A673 (cell line): ENCODE data around the gene AICDA. TPM values are rescaled to one million over a fixed set of nuclear protein-coding genes. Genes with fewer than 3 reads are reported as not detected.
A peak's percentile ranks its signal among the peaks of the same experiment; 100 is the strongest.

Source experiments
- BruUV-seq: library from RNA; stranded (reverse); fragments of 400-500 nt; replicated peaks from 2 replicates; lab custom pipeline; 2021; lab: Mats Ljungman, UMichigan
- CTCF ChIA-PET: fragments of 300-600 bp; sonication (Branson Sonifier 250); formaldehyde crosslinking; loops from one replicate; lab custom pipeline; 2022; ENCODE audit warnings: antibody characterized with exemption; lab: Charles Lee
- POLR2A ChIA-PET: fragments of 300-600 bp; sonication (Branson Sonifier 250); formaldehyde crosslinking; loops from one replicate; lab custom pipeline; 2022; ENCODE audit warnings: antibody characterized with exemption; ENCODE audit not compliant: low non-redundant PET; lab: Charles Lee
- DNase-seq: peaks from one replicate; pipeline ENCODE4 v3.0.0-alpha.2; 2015; ENCODE audit warnings: low spot score
- H3K27ac ChIP-seq: fragments of 200-600 bp; sonication (generic); 2 replicates; pipeline ENCODE4 v1.5.1; 2016; ENCODE audit warnings: mixed run types, low read depth, mild to moderate bottlenecking, mixed read lengths, antibody characterized with exemption, low read length; ENCODE audit not compliant: poor library complexity, severe bottlenecking
- H3K27me3 ChIP-seq: fragments of 200-600 bp; sonication (generic); replicated peaks from 2 replicates; pipeline ENCODE4 v1.6.1; 2017; ENCODE audit warnings: mixed run types, low read depth, mild to moderate bottlenecking, mixed read lengths, antibody characterized with exemption, low read length; ENCODE audit not compliant: insufficient read depth, poor library complexity
- H3K36me3 ChIP-seq: fragments of 200-600 bp; sonication (generic); 2 replicates; pipeline ENCODE4 v1.6.1; 2016; ENCODE audit warnings: mixed run types, mild to moderate bottlenecking, mixed read lengths, antibody characterized with exemption, low read length; ENCODE audit not compliant: insufficient read depth, poor library complexity, severe bottlenecking
- H3K4me1 ChIP-seq: fragments of 200-600 bp; sonication (generic); 2 replicates; pipeline ENCODE4 v1.6.1; 2017; ENCODE audit warnings: mixed run types, mild to moderate bottlenecking, mixed read lengths, antibody characterized with exemption, low read length; ENCODE audit not compliant: insufficient read depth, poor library complexity, severe bottlenecking
- H3K4me3 ChIP-seq: fragments of 200-600 bp; sonication (generic); 2 replicates; pipeline ENCODE4 v1.5.1; 2016; ENCODE audit warnings: low read depth, mixed run types, mild to moderate bottlenecking, mixed read lengths, low read length; ENCODE audit not compliant: poor library complexity, severe bottlenecking
- H3K9me3 ChIP-seq: fragments of 200-600 bp; sonication (generic); 2 replicates; pipeline ENCODE4 v1.6.1; 2016; ENCODE audit warnings: mixed run types, low read depth, mild to moderate bottlenecking, mixed read lengths, antibody characterized with exemption, low read length; ENCODE audit not compliant: poor library complexity, severe bottlenecking
- CTCF ChIP-seq: fragments of 300-800, 200-600 bp; sonication (generic); conservative IDR thresholded peaks from 2 replicates; pipeline ENCODE4 v1.5.1; 2017; ENCODE audit warnings: low read depth, mild to moderate bottlenecking, antibody characterized with exemption, low read length, moderate library complexity, mixed read lengths
- EZH2 ChIP-seq: fragments of 200-600 bp; sonication (generic); IDR thresholded peaks from 2 replicates; pipeline ENCODE4 v1.6.1; 2017; ENCODE audit warnings: borderline replicate concordance, low read depth, mild to moderate bottlenecking, mixed read lengths, antibody characterized with exemption, low read length; ENCODE audit not compliant: poor library complexity, severe bottlenecking
- intact Hi-C: fragments of 100-400 bp; cut with micrococcal nuclease; formaldehyde crosslinking; loops from one replicate; pipeline ENCODE4 v1.10.0; 2022; ENCODE audit not compliant: unreplicated experiment
- total RNA-seq: library from RNA; stranded (reverse); gene quantifications from 2 replicates; pipeline ENCODE4 v1.2.3, GENCODE V29; 2021

AICDA gene
- total RNA-seq, 1 experiment from 2014 or later, result not detected

- intact Hi-C loops, result no loop called here
- no TSS peak for BruUV-seq
These were observed 27.3 kb upstream of the AICDA start for GRCh38 chr12:8639936-8640335.

GRCh38 chr12:8638951-8639350, 26.3 kb upstream of the AICDA start:
- Histone ChIP-seq H3K4me1 (no peaks in the 10 kb centered on the region), H3K27me3 (no peaks in the 10 kb centered on the region), H3K27ac (no peak overlapping the region), H3K36me3 (no peaks in the 10 kb centered on the region), H3K9me3 (no peaks in the 10 kb centered on the region), H3K4me3 (no peak overlapping the region)
- CTCF ChIA-PET, result interaction anchor here (0.6 kb wide), 1 partner anchor 18 kb away, joined by 10 read pairs; no protein-coding TSS in a partner anchor
- POLR2A ChIA-PET, result no interaction called here
- intact Hi-C loops, result no loop called here
- TF ChIP-seq EZH2, result no peak
- no peak for TF ChIP-seq CTCF
- BruUV-seq, result no TSS peak
- no peak for DNase-seq

More at GRCh38 chr12:8639936-8640335, 27.3 kb upstream of the AICDA start:
- Histone ChIP-seq H3K4me1 (no peaks in the 10 kb centered on the region), H3K27me3 (no peaks in the 10 kb centered on the region), H3K36me3 (no peaks in the 10 kb centered on the region), H3K4me3 (no peak overlapping the region), H3K9me3 (no peaks in the 10 kb centered on the region), H3K27ac (no peak overlapping the region)
- TF ChIP-seq EZH2 (no peak), CTCF (no peak)
- POLR2A ChIA-PET, result interaction anchor here (0.7 kb wide), 1 partner anchor 1105 kb away, joined by 6 read pairs; no protein-coding TSS in a partner anchor
- no peak for DNase-seq
- CTCF ChIA-PET, result no interaction called here

GRCh38 chr12:8637666-8638065, 25.0 kb upstream of the AICDA start:
- Histone ChIP-seq H3K36me3 (no peaks in the 10 kb centered on the region), H3K27me3 (no peaks in the 10 kb centered on the region), H3K4me3 (no peak overlapping the region), H3K9me3 (no peaks in the 10 kb centered on the region), H3K27ac (no peak overlapping the region), H3K4me1 (no peaks in the 10 kb centered on the region)
- ChIA-PET CTCF (interaction anchor here (0.6 kb wide), 1 partner anchor 19 kb away, joined by 3 read pairs; no protein-coding TSS in a partner anchor), POLR2A (interaction anchor here (0.6 kb wide), 1 partner anchor 980 kb away, joined by 4 read pairs; no protein-coding TSS in a partner anchor)
- no TSS peak for BruUV-seq
- intact Hi-C loops, result no loop called here
- no peak for TF ChIP-seq CTCF
- TF ChIP-seq EZH2, result no peak
- peak; percentile 53 for DNase-seq
